NAMALWA (cell line): Measurements from ENCODE around the gene ASIC1.

Source experiments
- DNase-seq: peaks from one replicate; pipeline ENCODE4 v3.0.0-alpha.2; 2015; ENCODE audit warnings: low spot score

The ASIC1 gene

GRCh38 chr12:50041062-50041860, 16.1 kb upstream of the ASIC1 start:
- DNase-seq: no peak

GRCh38 chr12:50041962-50042361, 15.4 kb upstream of the ASIC1 start:
- no peak for DNase-seq

GRCh38 chr12:50042693-50043092, 14.7 kb upstream of the ASIC1 start:
- no peak for DNase-seq

GRCh38 chr12:50043308-50043707, 14.1 kb upstream of the ASIC1 start:
- DNase-seq: no peak

- DNase-seq: no peak
These were observed 13.5 kb upstream of the ASIC1 start for GRCh38 chr12:50043854-50044253.

- DNase-seq: no peak
These were observed 9.6 kb upstream of the ASIC1 start for GRCh38 chr12:50047693-50048250.

- no peak for DNase-seq
These were observed 7.9 kb upstream of the ASIC1 start for GRCh38 chr12:50049254-50050118.

GRCh38 chr12:50050119-50050385, 7.3 kb upstream of the ASIC1 start:
- DNase-seq: no peak

GRCh38 chr12:50050410-50051098, 6.8 kb upstream of the ASIC1 start:
- DNase-seq: no peak

GRCh38 chr12:50051101-50051806, 6.1 kb upstream of the ASIC1 start:
- DNase-seq: no peak

- DNase-seq: no peak
These were observed 4.9 kb upstream of the ASIC1 start for GRCh38 chr12:50052544-50052943.

- DNase-seq: no peak
These were observed 4.4 kb upstream of the ASIC1 start for GRCh38 chr12:50052964-50053363.

- DNase-seq: no peak
These were observed 3.8 kb upstream of the ASIC1 start for GRCh38 chr12:50053583-50053982.

- DNase-seq: peak; percentile 62
These were observed 1.4 kb upstream of the ASIC1 start for GRCh38 chr12:50055831-50056638.

- DNase-seq: no peak
These were observed 788 bp upstream of the ASIC1 start for GRCh38 chr12:50056639-50056976.

- DNase-seq: no peak
These were observed 687 bp downstream of the ASIC1 start for GRCh38 chr12:50057896-50058670.

GRCh38 chr12:50058743-50059312, 1.4 kb downstream of the ASIC1 start:
- no peak for DNase-seq

GRCh38 chr12:50059440-50060119, 2.2 kb downstream of the ASIC1 start:
- no peak for DNase-seq

GRCh38 chr12:50060120-50060468, 2.7 kb downstream of the ASIC1 start:
- DNase-seq: no peak

- no peak for DNase-seq
These were observed 3.8 kb downstream of the ASIC1 start for GRCh38 chr12:50061171-50061570.
